Mammary epithelial cell (primary cell): ENCODE results near the gene FCRLB.

Experiments used
- CTCF ChIP-seq, 2 donors: IDR thresholded peaks in 1 of 2; conservative IDR thresholded peaks in 1 of 2; 2 replicates each; pipeline ENCODE4 v1.5.1; 2011 to 2012; ENCODE audit warnings: inconsistent platforms in 2 of 2, low read length in 2 of 2, mild to moderate bottlenecking in 2 of 2, control low read depth in 1 of 2, low read depth in 1 of 2; ENCODE audit not compliant: insufficient read depth in 1 of 2; ENCODE audit errors: extremely low read depth in 1 of 2
- EZH2 ChIP-seq: IDR thresholded peaks from 2 replicates; pipeline ENCODE4 v1.6.1; 2012; ENCODE audit warnings: low read length, inconsistent platforms, borderline replicate concordance

GRCh38 chr1:161721738-161722343 lies 497 bp downstream of the FCRLB start:
- TF ChIP-seq CTCF (conservative IDR thresholded peaks at IDR 0.05 in 1 of 2, IDR thresholded peaks at IDR 0.05 in 1 of 2; ENCODE audit: extremely low read depth in 1 of 2, insufficient read depth in 1 of 2, low read depth in 1 of 2, low read length in 2 of 2) = no peak
- no peak for TF ChIP-seq EZH2
